Heart left ventricle (tissue), 13 donors: Measurements from ENCODE around the gene FLRT1.

Source experiments
- CTCF ChIP-seq, 12 donors: fragments of 200-600 bp; sonication (generic) in 4 of 12; IDR thresholded peaks; one replicate each; pipeline versions ENCODE4 v1.5.0 to v1.8.0; 2018 to 2022; ENCODE audit warnings: antibody characterized with exemption in 12 of 12, mild to moderate bottlenecking in 5 of 12
- POLR2A ChIP-seq, 2 donors: fragments of 450-650 bp; IDR thresholded peaks; one replicate each; pipeline ENCODE4 v1.6.1; 2017; ENCODE audit warnings: antibody characterized with exemption in 2 of 2, mild to moderate bottlenecking in 2 of 2, moderate library complexity in 2 of 2
- donor health status: ischemic (EF 13 %, LVEDD 7.1; RV severe dilation, severe dysfunction).
- donor health status: DM: no; HTN: yes; CAD: no.
- donor health status: DM: no; HTN: no; CAD: no.
- donor health status: ischemic (EF 25% LVEDD 6.9; RV normal size, moderate dysfunction).
- donor health status: ischemic (EF 25% LVEDD 5.7; RV mildly dilated, moderate dysfunction).
- donor health status: ischemic (EF 35%, LVEDD 5.7; RV mildly dilated, moderate dysfunction).
- donor health status: nonischemic (EF 11% LVEDD 7.7; RV severe dilation, severe dysfunction).
- donor health status: DM: yes; HTN: yes; CAD: no.
- donor health status: PGD.
- donor health status: ischemic (EF 29% LVEDD 5.4; RV normal size, mild dysfunction).
- donor health status: nonischemic (EF 23%, LVEDD 6.1; RV moderate dilation, normal function).

DNA sequence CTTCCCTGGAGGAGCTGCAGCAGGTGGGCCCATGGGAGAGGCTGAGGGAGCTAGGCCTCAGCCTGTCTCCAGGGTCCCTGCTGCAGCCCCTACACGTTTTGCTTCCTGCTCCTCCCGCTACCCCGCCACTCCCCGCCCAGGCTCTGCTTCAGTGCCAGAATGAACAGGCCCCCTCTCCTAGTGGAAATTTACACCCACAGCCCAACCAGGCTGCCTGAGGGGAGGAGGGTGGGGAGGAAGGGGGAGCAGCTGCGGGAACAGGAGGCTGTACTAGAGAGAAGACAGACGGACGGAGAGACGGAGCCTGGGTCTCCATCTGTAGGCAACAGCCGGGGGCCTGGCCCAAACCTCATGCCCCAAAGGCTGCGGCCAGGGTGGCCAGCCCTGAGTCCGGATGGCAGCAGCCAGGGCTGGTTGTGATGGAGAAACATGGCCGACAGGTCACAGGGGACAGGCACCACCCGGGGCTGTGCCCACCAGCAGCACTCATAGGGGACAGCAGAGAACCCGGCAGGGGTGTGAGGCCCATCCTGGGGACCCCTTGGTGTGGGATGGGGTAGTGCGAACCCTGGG is 20.6 kb downstream of the FLRT1 start:
- TF ChIP-seq CTCF (IDR thresholded peaks at IDR 0.05) (no peak), POLR2A (IDR thresholded peaks at IDR 0.05) (no peak)
